SJCRH30 (cell line): Measurements from ENCODE around the gene TTYH3. TPM values are rescaled to one million over a fixed set of nuclear protein-coding genes. Genes with fewer than 3 reads are reported as not detected.
"Not testable (repeated sequence)": the region's sequence is repeated elsewhere in the genome, so short reads cannot be mapped to it uniquely, and the experiment has no call there.

ENCODE experiments used
- DNase-seq, 2 experiments: peaks; one replicate each; pipeline ENCODE4 v3.0.0-alpha.2; 2015 to 2020
- H3K27ac ChIP-seq: fragments of 250-450 bp; sonication (Bioruptor Pico); 2 replicates; pipeline ENCODE4 v1.5.1; 2020; ENCODE audit warnings: mild to moderate bottlenecking, moderate library complexity
- H3K27me3 ChIP-seq: fragments of 250-450 bp; sonication (Bioruptor Pico); 2 replicates; pipeline ENCODE4 v1.5.1; 2020; ENCODE audit warnings: mild to moderate bottlenecking, moderate library complexity
- H3K36me3 ChIP-seq: fragments of 250-450 bp; sonication (Bioruptor Pico); 2 replicates; pipeline ENCODE4 v1.5.1; 2020; ENCODE audit warnings: mild to moderate bottlenecking, moderate library complexity
- H3K4me1 ChIP-seq: fragments of 250-450 bp; sonication (Bioruptor Pico); 2 replicates; pipeline ENCODE4 v1.5.1; 2020; ENCODE audit warnings: mild to moderate bottlenecking, moderate library complexity
- H3K4me3 ChIP-seq: fragments of 250-450 bp; sonication (Bioruptor Pico); 2 replicates; pipeline ENCODE4 v1.5.1; 2020; ENCODE audit warnings: mild to moderate bottlenecking, moderate library complexity
- H3K9me3 ChIP-seq: fragments of 250-450 bp; sonication (Bioruptor Pico); replicated peaks from 2 replicates; pipeline ENCODE4 v1.5.1; 2020; ENCODE audit warnings: mild to moderate bottlenecking, moderate library complexity
- total RNA-seq: library from RNA; depleted of rRNA; stranded (reverse); fragments of >200 nt; shearing (Covaris generic); gene quantifications from 2 replicates; pipeline ENCODE4 v1.2.3, GENCODE V29; 2014

TTYH3 gene
- total RNA-seq, 1 experiment from 2014 or later: 58.8 TPM

GRCh38 chr7:2663121-2663886 lies 31.5 kb downstream of the TTYH3 start:
- H3K27me3 ChIP-seq: no peaks in the 10 kb centered on the region
- no peaks in the 10 kb centered on the region for H3K4me1 ChIP-seq
- H3K9me3 ChIP-seq: no peaks in the 10 kb centered on the region
- no peak overlapping the region for H3K4me3 ChIP-seq
- no peak for DNase-seq
- H3K36me3 ChIP-seq: peaks cover 3% of the 10 kb centered on the region; the same call in 1 of the 2 replicates
- no peak overlapping the region for H3K27ac ChIP-seq

- no peak overlapping the region for H3K27ac ChIP-seq
- H3K4me1 ChIP-seq: no peaks in the 10 kb centered on the region
- H3K27me3 ChIP-seq: no peaks in the 10 kb centered on the region
- no peak for DNase-seq
- no peaks in the 10 kb centered on the region; the same call in 1 of the 2 replicates for H3K36me3 ChIP-seq
- no peak overlapping the region for H3K4me3 ChIP-seq
- H3K9me3 ChIP-seq: no peaks in the 10 kb centered on the region
Measured at GRCh38 chr7:2663960-2664359, 32.2 kb downstream of the TTYH3 start.

- H3K27me3 ChIP-seq: no peaks in the 10 kb centered on the region
- no peaks in the 10 kb centered on the region for H3K4me1 ChIP-seq
- DNase-seq: no peak
- H3K36me3 ChIP-seq: no peaks in the 10 kb centered on the region; the same call in 1 of the 2 replicates
- no peak overlapping the region for H3K27ac ChIP-seq
- H3K9me3 ChIP-seq: no peaks in the 10 kb centered on the region
- no peak overlapping the region for H3K4me3 ChIP-seq
Measured at GRCh38 chr7:2665359-2665791, 33.6 kb downstream of the TTYH3 start.

- Histone ChIP-seq H3K4me1 (no peaks in the 10 kb centered on the region), H3K4me3 (no peak overlapping the region), H3K36me3 (no peaks in the 10 kb centered on the region; the same call in 1 of the 2 replicates), H3K27me3 (no peaks in the 10 kb centered on the region), H3K27ac (no peak overlapping the region), H3K9me3 (no peaks in the 10 kb centered on the region)
- DNase-seq: no peak
Measured at GRCh38 chr7:2666155-2666554, 34.4 kb downstream of the TTYH3 start.

GRCh38 chr7:2666588-2667250 lies 34.9 kb downstream of the TTYH3 start:
- Histone ChIP-seq H3K9me3 (no peaks in the 10 kb centered on the region), H3K27me3 (no peaks in the 10 kb centered on the region), H3K36me3 (no peaks in the 10 kb centered on the region), H3K4me1 (no peaks in the 10 kb centered on the region), H3K4me3 (no peak overlapping the region), H3K27ac (no peak overlapping the region)
- DNase-seq: no peak

GRCh38 chr7:2667843-2668242 lies 36.1 kb downstream of the TTYH3 start:
- no peak for DNase-seq
- H3K9me3 ChIP-seq: no peaks in the 10 kb centered on the region
- H3K27me3 ChIP-seq: no peaks in the 10 kb centered on the region
- H3K4me3 ChIP-seq: no peak overlapping the region
- H3K36me3 ChIP-seq: no peaks in the 10 kb centered on the region
- H3K4me1 ChIP-seq: no peaks in the 10 kb centered on the region
- no peak overlapping the region for H3K27ac ChIP-seq

- H3K9me3 ChIP-seq: no peaks in the 10 kb centered on the region
- no peaks in the 10 kb centered on the region for H3K27me3 ChIP-seq
- H3K27ac ChIP-seq: no peak overlapping the region
- no peak for DNase-seq
- H3K4me1 ChIP-seq: no peaks in the 10 kb centered on the region
- no peaks in the 10 kb centered on the region for H3K36me3 ChIP-seq
- no peak overlapping the region for H3K4me3 ChIP-seq
Measured at GRCh38 chr7:2668401-2668800, 36.6 kb downstream of the TTYH3 start.

GRCh38 chr7:2670171-2670570 lies 38.4 kb downstream of the TTYH3 start:
- H3K27me3 ChIP-seq: no peaks in the 10 kb centered on the region
- H3K4me3 ChIP-seq: no peak overlapping the region
- H3K9me3 ChIP-seq: no peaks in the 10 kb centered on the region
- DNase-seq: no peak
- no peak overlapping the region for H3K27ac ChIP-seq
- no peaks in the 10 kb centered on the region for H3K36me3 ChIP-seq
- no peaks in the 10 kb centered on the region for H3K4me1 ChIP-seq

- H3K27ac ChIP-seq: no peak overlapping the region
- H3K4me3 ChIP-seq: no peak overlapping the region
- H3K4me1 ChIP-seq: peaks cover 3% of the 10 kb centered on the region
- H3K27me3 ChIP-seq: no peaks in the 10 kb centered on the region
- H3K36me3 ChIP-seq: no peaks in the 10 kb centered on the region
- no peaks in the 10 kb centered on the region for H3K9me3 ChIP-seq
- DNase-seq: peak; percentile 85 to 91
Measured at GRCh38 chr7:2670720-2671391, 39.1 kb downstream of the TTYH3 start.

GRCh38 chr7:2673214-2673613 lies 41.4 kb downstream of the TTYH3 start:
- not testable (repeated sequence) for H3K36me3 ChIP-seq, H3K4me1 ChIP-seq, H3K4me3 ChIP-seq, H3K27me3 ChIP-seq, DNase-seq, H3K9me3 ChIP-seq, H3K27ac ChIP-seq

- Histone ChIP-seq H3K9me3 (no peaks in the 10 kb centered on the region), H3K4me3 (no peak overlapping the region), H3K36me3 (no peaks in the 10 kb centered on the region), H3K4me1 (peaks cover 3% of the 10 kb centered on the region), H3K27me3 (no peaks in the 10 kb centered on the region), H3K27ac (no peak overlapping the region)
- no peak for DNase-seq
Measured at GRCh38 chr7:2673934-2674333, 42.1 kb downstream of the TTYH3 start.

GRCh38 chr7:2675256-2675764 lies 43.5 kb downstream of the TTYH3 start:
- no peak overlapping the region for H3K4me3 ChIP-seq
- no peaks in the 10 kb centered on the region for H3K27me3 ChIP-seq
- peaks cover 3% of the 10 kb centered on the region for H3K4me1 ChIP-seq
- H3K27ac ChIP-seq: peak overlapping the region; percentile 86
- peak; percentile 83 to 91 for DNase-seq
- no peaks in the 10 kb centered on the region for H3K36me3 ChIP-seq
- H3K9me3 ChIP-seq: no peaks in the 10 kb centered on the region

- peak in 1 of 2 experiments; percentile 54 for DNase-seq
- not testable (repeated sequence) for H3K36me3 ChIP-seq, H3K27ac ChIP-seq, H3K4me1 ChIP-seq, H3K27me3 ChIP-seq, H3K9me3 ChIP-seq, H3K4me3 ChIP-seq
Measured at GRCh38 chr7:2676576-2676975, 44.8 kb downstream of the TTYH3 start.

GRCh38 chr7:2678454-2678853 lies 46.7 kb downstream of the TTYH3 start:
- H3K36me3 ChIP-seq, H3K4me3 ChIP-seq, H3K27me3 ChIP-seq, H3K9me3 ChIP-seq, H3K27ac ChIP-seq, DNase-seq: not testable (repeated sequence)
- H3K4me1 ChIP-seq: peaks cover 19% of the 10 kb centered on the region
